Midbrain (tissue), 1 donor: ENCODE results near the gene LAMA3.

Source experiments
- DNase-seq: peaks from one replicate; lab custom pipeline; 2025; lab: John Stamatoyannopoulos, UW

Gene LAMA3

DNA sequence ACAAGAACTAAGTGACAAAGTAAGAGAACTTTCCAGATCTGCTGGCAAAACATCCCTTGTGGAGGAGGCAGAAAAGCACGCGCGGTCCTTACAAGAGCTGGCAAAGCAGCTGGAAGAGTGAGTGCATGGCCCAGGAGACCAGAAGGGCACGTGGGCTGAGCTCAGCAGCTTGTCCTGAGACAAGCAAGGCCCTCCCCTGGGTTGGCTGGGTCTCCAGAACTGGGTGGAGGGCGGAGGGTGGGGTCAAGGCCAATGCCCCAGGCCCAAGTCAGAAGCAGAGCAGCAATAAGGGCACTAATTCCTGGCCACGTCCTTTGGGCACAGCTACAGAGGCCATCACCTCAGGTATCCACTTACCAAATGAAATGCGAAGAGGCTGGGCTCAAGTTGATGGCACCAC lies 214.7 kb downstream of the LAMA3 start:
- DNase-seq, result no peak

DNA sequence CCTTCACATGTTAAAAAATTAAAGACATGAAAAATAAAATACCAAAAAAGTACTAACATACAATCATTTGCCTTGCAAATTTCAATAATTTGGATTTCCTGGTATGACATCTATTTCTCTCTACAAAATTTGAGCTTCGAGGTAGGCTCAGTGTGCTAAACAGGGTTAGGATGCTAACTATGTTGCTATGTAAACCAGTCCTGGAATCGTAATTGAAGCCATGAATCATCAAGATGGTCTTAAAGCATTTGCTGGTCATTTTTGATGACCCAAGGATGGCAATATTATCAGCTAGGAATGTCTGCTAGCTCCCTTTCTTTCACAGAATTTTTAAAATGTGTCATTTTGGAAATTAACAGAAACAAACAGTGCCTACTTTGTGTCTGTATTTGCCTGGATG lies 217.4 kb downstream of the LAMA3 start:
- no peak for DNase-seq

DNA sequence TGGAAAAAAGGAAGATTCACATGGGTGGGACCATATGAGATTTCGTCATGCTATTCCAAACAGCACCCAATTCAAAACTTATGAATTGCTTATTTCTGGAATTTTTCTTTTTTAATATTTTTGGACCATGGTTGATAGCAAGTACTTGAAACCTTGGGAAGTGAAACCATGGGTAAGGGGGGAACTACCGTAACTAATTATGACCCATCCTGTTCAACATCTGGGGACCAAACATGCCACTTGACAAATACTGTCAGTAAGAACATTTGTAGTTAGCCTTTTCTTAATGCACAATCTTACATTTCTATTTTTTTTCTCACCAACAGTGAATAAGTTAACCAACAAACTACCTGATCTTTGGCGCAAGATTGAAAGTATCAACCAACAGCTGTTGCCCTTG lies 219.6 kb downstream of the LAMA3 start:
- DNase-seq, result no peak

DNA sequence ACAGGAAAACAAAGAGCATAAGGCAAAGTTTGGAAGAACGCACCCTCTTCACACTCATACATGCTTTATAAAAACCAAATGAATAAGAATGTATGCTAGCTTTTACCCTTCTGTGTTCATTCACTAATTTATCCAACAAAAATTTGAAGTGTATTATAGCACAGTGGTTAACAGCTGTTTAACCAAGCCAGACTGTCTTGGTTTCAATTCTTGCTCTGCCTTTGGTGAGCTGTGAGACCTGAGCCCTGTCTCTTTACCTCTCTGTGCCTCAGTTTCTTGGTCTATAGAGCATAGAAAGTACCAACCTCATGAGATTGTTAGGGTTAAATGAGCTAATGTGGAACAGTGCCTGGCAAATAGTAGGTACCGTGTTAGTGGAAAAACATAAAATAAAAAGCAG lies 220.8 kb downstream of the LAMA3 start:
- no peak for DNase-seq

- no peak for DNase-seq
These were observed 223.1 kb downstream of the LAMA3 start for GRCh38 chr18:23912356-23912755.

GRCh38 chr18:23916338-23916737 lies 227.1 kb downstream of the LAMA3 start:
- DNase-seq, result no peak

- DNase-seq, result peak; percentile 45
These were observed 229.3 kb downstream of the LAMA3 start for GRCh38 chr18:23918395-23919032.

DNA sequence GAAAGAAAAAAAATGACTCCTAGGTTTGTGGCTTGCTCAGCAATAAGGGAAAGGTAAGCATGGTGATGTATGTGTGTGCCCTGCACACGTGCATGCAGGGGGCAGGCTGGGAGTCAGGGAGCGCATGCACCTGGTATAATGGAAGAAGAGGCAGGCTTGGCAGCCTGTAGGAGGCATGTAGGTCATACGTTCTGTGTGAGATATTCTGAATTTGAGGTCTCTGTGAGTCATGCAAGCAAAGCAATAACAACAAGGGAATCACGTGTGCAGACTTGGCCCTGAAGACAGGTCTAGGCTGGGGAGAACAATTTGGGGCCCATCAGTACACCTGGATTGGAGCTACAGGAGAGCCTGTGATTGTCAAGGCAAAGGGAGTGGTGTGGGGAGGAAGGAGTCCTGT lies 230.8 kb downstream of the LAMA3 start:
- no peak for DNase-seq

GRCh38 chr18:23921716-23922285 lies 232.5 kb downstream of the LAMA3 start:
- DNase-seq, result no peak

DNA sequence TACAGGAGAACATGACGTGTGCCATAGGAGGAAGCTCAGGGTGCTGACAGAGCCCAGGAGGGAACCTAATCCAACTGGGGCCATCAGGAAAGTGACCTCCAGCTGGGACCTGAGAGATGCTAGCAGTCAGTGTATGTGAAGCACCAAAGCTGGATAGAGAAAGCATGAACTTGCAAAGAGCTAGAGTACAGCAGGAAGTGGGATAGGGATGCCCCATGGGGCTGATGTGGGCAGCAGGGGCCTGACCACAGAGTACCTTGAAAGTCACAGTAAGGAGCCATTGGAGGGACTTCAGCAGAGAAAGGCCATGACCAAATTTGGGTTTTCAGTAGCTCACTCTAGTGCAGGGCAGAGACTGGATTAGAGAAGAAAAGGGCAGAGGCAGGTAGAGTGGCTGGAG lies 233.7 kb downstream of the LAMA3 start:
- no peak for DNase-seq

GRCh38 chr18:23924813-23925212 lies 235.6 kb downstream of the LAMA3 start:
- no peak for DNase-seq

- DNase-seq, result no peak
These were observed 237.3 kb downstream of the LAMA3 start for GRCh38 chr18:23926571-23926970.

- DNase-seq, result no peak
These were observed 238.8 kb downstream of the LAMA3 start for GRCh38 chr18:23927821-23928746.

DNA sequence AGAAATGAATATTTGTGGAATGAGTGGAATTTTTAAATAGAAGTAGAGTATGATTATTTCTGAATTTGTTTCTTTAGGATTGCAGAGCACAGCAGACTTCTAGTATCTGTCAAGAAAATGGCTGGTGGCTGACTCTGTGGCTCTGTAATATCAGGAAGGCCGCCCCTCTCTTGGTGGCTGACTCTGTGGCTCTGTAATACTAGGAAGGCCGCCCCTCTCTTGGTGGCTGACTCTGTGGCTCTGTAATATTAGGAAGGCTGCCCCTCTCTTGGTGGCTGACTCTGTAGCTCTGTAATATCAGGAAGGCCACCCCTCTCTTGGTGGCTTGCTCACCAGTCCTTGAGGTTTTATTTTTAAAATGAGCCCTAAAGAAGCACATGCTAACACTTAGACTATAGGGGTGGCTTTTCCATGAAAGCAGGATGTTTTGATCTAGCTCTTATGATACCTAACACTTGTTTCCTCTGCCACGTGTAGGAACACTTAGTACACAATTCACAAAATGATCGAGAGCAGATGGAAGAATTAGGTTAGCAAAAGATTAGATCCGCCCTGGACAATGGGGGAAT lies 240.2 kb downstream of the LAMA3 start:
- no peak for DNase-seq

GRCh38 chr18:23930002-23930401 lies 240.7 kb downstream of the LAMA3 start:
- no peak for DNase-seq

DNA sequence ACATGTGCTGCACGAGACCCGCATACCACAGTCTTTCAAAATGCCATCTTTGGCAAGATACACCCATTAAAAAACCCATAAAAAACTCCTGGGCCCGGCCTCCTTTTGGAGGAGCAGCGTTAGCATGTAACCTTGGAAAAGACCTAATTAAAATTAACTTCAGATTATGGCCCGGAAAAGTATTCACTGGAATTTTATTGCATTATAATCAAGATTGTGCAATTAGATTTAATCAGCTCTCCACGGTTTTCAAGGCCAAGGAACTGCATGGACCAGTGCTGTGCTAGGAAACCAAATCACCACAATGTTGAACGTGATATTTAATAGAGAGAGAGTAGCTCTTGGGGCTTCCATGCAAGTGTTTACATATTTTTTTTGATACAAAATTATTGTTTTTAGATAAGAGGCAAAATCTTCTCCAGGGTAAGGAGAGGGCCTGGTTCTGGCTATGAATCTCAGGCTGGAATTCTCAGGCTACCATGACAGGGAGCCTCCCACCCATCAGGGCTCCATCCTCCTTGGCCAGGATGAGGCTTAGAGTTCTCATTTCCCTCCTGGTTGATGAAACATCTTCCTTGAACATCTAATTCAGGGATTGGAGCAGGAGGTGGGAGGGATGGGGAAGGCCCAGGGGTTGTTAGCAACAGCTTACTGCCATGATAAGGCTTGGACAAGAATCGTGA lies 243.3 kb downstream of the LAMA3 start:
- DNase-seq, result no peak

- DNase-seq, result no peak
These were observed 244.2 kb downstream of the LAMA3 start for GRCh38 chr18:23933407-23933806.

DNA sequence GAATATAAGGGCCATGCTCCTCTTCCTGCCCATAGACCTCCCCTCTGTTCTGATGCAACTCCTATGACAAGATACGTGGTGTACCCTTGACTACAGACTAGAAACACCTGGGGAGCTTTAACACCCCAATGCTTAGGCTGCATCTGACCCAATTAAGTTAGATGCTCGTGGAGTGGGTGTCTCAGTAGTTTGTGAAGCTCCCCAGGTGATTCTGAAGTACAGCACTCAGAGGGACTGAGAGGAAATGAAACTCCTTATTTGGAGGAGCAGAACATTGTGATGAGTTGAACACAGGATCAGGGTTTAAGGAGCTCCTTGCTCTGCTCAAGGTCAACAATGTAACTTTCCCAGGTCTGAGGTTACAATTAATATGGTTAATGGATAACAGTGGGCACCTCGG lies 245.0 kb downstream of the LAMA3 start:
- DNase-seq, result no peak

GRCh38 chr18:23934863-23935262 lies 245.6 kb downstream of the LAMA3 start:
- no peak for DNase-seq

DNA sequence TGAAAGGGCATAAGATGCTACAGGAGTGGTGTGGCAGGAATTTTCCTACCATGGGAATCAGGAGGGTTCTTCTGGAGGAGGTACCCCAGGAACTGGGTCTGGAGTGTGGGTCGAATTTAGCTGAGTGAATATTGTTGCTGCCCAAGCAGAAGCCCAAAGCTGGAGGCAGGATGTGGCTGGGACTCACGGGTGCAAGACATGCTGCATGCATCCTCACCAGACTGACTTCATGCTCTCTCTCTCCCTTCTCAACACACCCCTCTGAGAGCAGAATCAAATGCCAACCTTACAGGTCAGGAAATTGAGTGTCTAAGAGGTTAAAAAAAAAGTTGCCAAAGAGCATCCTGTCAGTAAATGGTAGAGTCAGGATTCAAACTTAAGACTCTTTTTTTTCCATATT lies 246.6 kb downstream of the LAMA3 start:
- no peak for DNase-seq

GRCh38 chr18:23936381-23936958 lies 247.2 kb downstream of the LAMA3 start:
- DNase-seq, result no peak
